SU-DHL-6 (cell line): ENCODE data around the gene DMD.

Experiments
- CTCF ChIP-seq: fragments of 200-600 bp; sonication (generic); IDR thresholded peaks from one replicate; pipeline ENCODE4 v1.5.1; 2017; ENCODE audit warnings: antibody characterized with exemption, mild to moderate bottlenecking, low read length, moderate library complexity; ENCODE audit not compliant: insufficient read depth, poor library complexity, severe bottlenecking
- EZH2phosphoT487 ChIP-seq: fragments of 200-600 bp; sonication (generic), shearing (Covaris generic); conservative IDR thresholded peaks from 2 replicates; pipeline ENCODE4 v1.6.1; 2018; ENCODE audit warnings: mild to moderate bottlenecking, antibody characterized with exemption, low read length, moderate library complexity, mixed read lengths

DNA sequence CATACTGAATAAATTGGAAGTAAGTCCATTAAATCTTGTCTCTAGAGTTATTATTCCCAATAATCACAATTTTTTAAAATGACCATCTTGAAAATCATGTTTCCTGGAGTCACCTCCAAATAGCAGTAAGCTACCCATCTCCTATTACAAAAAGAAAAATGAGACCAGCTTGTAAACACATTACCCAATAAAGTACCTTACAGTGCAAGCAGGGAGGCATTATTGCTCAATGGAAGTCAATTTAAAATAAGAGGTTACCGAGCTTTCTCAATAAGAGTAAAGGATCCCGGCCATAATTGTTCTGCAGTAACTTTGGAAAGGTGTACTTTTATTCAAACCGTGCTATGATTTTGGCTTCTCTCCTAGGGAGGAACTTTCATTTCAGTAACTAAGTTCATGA, 78.0 kb downstream of the DMD start:
- TF ChIP-seq CTCF, result no peak
- TF ChIP-seq EZH2phosphoT487, result no peak
